Measurements from ENCODE around the gene SEMA3G.

The SEMA3G gene

DNA sequence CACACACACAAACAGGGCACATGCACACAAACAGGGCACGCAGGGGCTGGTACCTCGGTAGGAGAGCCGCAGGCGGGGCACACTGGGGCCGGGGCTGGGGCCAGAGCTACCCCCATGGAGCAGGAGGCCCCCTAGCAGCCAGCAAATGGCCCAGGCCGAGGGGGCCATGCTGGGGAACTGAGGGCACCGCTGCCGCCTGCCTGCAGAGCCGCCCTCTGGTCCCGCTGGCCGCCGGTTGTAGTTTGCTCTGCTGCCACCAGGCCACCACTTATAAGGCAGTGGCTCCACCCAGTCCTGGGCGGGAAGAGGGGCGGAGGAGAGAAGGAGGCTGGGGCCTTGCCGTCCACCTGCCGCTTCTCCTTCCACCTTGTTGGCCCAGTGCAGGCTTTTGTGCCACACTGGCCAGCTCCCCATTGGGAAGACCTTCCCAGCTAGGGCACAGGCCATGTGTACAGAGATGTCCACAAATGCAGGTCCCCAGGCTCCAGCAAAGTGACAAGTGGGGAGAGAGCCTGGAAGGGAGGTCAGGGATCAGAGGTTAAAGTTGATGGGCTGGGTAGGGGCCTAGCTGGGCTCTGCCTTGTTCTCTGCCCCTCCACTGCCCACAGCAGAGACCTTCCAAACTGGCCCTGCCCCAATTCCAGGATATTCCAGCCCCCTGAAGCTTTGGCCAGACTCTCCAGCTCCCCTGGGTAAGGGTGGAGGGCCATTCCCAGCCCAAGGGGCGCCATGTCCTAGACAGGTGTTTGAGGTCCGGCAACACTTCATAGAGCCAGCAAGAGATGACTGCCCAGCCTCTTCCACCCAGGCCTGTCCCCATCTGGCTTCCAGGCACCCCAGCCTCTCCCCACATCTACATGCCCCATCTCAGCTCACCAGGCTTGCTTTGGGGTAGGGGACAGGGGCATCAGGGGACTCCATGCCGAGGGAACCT is at the start of gene SEMA3G:
Gene SEMA3G (minus strand): TSS at position 244 of the 934 bp plus-strand sequence. CDS start 76 bp downstream, at position 168.
- peak; percentile 75 to 77 for DNase-seq

DNA sequence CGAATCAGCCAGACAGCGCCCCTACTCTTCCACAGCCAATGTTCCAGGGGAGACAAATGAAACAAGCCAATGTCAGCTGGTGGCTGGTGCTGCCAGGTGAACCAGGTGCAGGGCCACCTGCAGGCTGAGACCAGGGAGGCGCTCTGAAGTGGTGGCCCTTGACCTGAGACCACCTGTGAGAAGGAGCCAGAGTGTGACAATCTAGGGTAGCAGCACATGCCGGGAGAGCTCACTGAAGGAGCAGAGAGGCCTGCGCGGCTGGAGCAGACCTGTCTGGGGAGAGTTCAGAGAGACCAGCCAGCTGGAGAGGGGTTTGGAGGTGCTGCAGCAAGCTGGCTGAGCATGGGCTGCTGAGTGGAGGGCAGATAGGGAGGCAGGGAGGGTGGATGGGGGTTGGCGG is 49.5 kb upstream of the SEMA3G start:
- no peak for DNase-seq

DNA sequence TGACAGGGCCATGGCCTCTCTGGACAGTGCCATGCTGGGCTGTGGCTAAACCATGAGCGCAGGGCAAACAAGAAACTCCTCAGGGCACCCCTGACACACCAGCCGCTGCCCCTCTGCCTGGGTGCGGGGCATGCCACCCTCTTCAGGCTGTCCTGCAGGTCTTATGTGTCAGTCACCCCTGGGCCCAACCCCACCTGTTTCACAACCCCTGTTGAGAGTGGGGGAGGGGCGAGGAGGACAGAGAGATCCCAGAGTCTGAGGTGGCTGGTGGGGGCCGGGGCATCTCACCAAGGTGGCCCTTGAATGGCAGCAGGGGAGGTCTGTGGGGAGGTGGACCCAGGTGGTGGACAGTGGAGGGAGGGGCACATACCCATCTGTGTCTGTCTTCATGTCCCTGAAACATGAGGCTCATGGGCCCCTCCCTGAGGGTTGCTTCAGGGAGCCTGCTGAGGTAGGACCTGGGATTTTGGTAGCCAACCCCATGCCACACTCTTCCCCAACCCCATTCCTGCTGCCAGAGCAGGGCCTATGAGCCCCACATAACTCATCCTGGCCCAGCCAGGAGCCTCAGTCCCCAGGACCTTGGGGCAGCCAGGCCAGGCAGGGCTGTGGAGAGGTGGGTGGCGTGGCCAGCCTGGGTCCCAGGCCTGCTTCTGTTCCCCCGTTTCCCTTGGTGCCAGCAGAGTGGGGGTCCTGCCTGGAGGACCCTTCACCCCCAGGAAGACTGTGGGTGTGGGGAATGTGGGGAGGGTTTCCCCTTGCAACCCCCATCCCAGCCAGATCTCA is 48.5 kb upstream of the SEMA3G start:
- DNase-seq = no peak

DNA sequence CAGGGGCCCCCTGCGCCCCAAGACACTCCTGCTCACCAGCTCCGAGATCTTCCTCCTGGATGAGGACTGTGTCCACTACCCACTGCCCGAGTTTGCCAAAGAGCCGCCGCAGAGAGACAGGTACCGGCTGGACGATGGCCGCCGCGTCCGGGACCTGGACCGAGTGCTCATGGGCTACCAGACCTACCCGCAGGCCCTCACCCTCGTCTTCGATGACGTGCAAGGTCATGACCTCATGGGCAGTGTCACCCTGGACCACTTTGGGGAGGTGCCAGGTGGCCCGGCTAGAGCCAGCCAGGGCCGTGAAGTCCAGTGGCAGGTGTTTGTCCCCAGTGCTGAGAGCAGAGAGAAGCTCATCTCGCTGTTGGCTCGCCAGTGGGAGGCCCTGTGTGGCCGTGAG is 47.2 kb upstream of the SEMA3G start:
- no peak for DNase-seq

DNA sequence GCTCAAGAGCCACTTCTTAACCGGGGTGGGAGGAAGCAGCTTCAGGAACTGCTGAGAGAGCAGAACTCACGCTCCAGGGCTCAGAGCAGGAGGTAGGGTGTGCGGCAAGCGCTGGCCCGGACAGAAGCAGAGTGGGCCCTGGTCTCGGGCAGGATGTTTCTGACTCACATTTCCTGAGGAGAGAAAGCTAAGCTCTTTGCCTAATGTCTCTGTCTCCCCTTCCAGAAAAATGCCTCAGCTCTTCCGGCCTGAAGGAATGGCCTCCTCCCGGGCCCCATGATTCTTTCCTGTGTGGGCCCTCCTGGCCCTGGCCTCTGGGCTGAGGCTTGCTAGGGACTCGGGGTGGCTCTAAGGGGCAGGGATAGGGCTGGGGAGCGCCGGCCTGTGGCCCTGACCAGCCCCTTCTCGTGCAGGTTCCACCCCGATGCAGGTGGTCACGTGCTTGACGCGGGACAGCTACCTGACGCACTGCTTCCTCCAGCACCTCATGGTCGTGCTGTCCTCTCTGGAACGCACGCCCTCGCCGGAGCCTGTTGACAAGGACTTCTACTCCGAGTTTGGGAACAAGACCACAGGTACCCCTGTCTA is 46.1 kb upstream of the SEMA3G start:
- peak in 1 of 2 donors; percentile 24 for DNase-seq

DNA sequence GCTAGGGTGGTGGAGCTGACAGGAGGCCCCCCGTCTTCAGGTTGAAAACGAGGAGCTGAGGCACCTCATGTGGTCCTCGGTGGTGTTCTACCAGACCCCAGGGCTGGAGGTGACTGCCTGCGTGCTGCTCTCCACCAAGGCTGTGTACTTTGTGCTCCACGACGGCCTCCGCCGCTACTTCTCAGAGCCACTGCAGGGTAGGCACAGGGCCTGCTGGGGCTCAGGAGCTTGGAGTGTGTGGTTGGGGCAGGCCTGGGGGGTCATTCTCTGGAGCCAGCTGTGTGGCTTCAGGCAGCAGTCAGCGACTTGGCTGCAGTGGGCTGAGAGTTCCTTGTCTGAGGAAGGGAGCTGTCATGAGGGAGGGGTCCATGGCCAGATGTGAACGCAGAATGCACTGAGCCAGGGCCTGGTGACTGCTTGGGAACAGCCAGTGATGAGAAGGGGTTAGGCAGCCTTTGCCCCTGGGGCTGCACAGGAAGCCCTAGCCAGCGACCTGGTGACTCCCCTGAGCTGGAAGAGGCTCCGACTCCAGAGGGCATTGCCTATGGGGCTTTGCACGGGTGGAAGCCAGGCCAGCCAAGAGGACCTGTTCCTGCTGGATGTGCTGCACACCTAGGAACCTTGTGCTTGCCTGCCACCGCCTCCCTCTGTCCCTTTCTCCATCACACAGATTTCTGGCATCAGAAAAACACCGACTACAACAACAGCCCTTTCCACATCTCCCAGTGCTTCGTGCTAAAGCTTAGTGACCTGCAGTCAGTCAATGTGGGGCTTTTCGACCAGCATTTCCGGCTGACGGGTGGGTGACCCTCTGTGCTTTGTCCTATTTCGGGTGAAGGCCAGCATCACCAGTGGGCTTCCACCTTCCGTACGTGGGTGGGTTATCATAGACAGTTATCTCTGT is 45.4 kb upstream of the SEMA3G start:
- DNase-seq = no peak

DNA sequence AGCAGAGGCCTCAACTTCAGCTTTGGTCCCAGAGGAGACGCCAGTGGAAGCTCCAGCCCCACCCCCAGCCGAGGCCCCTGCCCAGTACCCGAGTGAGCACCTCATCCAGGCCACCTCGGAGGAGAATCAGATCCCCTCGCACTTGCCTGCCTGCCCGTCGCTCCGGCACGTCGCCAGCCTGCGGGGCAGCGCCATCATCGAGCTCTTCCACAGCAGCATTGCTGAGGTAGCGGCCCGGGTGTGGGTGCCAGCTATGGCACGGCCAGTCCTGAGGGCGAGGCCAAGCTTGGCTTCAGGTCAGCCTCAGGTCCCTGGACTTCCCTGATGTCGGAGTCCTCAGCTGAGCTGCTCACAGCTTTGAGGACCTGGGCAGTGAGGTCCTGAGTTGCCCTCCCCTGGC is 44.5 kb upstream of the SEMA3G start:
- no peak for DNase-seq

DNA sequence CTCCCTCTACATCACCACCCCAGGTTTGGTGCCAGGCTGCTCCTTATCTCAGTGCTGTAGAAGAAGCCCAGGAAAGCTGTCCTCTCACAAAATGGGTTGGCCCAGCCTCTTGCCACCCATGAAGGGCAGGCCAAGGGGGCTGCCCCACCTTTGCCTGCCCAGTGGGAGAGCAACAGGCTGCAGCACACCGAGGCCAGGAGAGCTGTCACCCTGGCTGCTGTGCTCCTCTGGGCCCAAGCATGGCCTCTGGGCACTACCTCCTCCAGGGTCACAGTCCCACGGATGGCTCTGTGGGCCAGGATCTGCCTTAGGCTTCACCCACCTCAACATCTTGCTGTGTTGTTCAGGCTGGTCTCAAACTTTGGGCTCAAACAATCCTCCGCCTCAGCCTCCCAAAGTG is 43.8 kb upstream of the SEMA3G start:
- DNase-seq = no peak

DNA sequence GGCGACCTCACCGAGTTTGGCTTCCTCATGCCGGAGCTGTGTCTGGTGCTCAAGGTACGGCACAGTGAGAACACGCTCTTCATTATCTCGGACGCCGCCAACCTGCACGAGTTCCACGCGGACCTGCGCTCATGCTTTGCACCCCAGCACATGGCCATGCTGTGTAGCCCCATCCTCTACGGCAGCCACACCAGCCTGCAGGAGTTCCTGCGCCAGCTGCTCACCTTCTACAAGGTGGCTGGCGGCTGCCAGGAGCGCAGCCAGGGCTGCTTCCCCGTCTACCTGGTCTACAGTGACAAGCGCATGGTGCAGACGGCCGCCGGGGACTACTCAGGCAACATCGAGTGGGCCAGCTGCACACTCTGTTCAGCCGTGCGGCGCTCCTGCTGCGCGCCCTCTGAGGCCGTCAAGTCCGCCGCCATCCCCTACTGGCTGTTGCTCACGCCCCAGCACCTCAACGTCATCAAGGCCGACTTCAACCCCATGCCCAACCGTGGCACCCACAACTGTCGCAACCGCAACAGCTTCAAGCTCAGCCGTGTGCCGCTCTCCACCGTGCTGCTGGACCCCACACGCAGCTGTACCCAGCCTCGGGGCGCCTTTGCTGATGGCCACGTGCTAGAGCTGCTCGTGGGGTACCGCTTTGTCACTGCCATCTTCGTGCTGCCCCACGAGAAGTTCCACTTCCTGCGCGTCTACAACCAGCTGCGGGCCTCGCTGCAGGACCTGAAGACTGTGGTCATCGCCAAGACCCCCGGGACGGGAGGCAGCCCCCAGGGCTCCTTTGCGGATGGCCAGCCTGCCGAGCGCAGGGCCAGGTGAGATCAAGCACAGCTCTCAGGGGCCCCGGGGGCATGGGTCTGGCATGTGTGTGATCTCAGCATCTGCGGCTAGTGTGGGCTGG is 43.1 kb upstream of the SEMA3G start:
- DNase-seq = no peak

DNA sequence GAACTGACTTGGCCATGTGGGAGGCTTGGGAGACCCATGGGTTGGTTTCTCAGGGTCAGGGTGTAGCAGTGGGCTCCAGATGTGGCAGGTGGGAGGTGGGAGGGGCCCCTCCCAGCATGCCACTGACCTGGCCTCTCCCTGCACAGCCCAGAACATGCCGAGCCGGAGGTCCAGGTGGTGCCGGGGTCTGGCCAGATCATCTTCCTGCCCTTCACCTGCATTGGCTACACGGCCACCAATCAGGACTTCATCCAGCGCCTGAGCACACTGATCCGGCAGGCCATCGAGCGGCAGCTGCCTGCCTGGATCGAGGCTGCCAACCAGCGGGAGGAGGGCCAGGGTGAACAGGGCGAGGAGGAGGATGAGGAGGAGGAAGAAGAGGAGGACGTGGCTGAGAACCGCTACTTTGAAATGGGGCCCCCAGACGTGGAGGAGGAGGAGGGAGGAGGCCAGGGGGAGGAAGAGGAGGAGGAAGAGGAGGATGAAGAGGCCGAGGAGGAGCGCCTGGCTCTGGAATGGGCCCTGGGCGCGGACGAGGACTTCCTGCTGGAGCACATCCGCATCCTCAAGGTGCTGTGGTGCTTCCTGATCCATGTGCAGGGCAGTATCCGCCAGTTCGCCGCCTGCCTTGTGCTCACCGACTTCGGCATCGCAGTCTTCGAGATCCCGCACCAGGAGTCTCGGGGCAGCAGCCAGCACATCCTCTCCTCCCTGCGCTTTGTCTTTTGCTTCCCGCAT is 42.3 kb upstream of the SEMA3G start:
- DNase-seq = no peak

DNA sequence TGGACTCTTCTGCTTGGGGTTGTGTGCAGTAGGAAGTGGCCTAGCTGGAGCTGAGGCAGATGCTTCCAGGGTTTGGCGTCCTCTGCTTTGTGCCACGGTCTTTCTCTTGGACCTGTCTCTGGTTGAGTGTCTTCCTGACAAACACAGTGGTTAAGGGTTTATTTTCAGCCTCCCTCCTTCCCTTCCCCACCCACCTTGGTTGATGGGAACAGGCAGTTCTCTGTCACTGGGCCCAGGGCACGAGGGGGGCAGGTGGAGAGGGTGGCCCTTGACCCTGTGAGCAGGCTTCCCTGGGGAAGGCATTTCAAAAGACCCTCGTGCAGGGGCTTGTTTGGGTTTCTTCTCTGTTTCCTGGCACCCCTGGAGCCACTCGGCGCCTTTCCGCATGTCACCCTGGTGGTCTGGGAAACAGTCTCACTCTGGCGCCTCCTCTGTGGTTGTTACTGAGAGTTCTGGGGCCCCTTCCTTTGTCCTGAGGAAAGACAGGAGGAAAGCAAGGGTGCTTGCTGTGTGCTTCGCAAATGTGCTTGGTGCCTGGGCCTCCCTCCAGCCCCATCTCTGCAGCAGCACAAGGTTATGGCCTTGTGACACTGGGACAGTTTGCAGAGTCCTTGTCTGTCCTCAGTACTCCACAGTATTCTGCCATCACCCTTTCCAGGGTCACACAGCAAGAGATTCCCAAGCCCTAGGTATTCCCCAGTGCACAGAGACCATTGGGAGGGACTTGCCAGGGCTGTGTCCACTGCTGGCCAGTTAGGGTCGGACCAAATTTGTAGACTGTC is 40.0 kb upstream of the SEMA3G start:
- no peak for DNase-seq

DNA sequence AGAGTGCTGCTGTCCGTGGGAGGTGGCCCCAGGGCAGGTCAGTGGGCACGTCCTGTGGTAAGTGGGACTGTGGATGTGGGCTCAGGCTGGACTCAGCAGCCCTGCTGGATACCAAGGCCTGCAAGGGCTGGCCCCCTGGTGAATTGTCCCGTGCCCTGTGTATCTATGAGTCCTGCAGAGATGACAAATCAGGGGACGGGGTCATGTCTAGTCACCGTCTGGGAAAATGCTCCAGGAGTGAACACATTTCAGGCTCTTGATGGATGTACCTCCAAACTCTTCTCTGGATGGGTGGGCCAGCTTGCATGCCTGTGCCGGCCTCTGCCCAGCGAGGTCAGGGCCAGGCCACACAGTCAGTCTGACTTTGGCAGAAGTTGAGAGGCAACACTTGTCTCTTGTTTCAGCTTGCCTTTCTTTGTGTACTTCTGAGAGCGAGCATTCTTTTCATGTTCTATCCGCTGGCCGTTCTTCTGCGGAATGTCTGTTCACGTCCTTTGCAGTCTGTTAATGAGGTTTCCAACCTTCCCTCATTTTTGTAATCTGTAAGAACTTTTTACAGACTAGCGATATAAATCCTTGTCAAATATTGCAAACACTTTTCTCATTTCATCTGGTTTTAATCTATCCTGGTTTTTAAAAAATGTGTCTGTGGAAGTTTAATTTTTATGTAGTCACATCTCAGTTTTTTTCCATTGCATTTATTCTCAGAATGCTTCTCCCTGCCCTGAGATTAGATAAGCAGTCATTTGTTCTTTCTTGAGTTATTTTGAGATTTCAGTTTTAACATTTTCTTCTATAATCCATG is 38.9 kb upstream of the SEMA3G start:
- DNase-seq = no peak

DNA sequence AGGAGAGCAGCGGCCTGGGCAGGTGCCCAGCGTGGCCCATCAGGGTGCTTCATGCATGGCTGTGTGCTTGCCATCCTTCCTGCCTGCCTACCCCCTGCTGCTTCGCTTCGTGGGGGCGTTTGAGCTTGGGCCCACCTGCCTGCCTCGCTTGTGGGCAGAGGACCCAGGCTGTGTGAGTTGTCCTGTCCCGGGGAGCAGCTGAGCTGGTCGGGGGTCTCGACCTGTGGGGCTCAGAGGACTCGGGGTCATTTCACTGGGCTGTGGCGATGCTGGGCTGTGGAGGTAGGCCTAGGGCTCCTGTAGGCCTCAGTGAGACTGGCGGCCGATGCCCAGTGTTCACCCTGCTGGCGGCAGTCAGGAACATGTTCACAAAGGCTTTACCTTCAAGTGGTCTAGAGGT is 38.2 kb upstream of the SEMA3G start:
- DNase-seq = no peak

DNA sequence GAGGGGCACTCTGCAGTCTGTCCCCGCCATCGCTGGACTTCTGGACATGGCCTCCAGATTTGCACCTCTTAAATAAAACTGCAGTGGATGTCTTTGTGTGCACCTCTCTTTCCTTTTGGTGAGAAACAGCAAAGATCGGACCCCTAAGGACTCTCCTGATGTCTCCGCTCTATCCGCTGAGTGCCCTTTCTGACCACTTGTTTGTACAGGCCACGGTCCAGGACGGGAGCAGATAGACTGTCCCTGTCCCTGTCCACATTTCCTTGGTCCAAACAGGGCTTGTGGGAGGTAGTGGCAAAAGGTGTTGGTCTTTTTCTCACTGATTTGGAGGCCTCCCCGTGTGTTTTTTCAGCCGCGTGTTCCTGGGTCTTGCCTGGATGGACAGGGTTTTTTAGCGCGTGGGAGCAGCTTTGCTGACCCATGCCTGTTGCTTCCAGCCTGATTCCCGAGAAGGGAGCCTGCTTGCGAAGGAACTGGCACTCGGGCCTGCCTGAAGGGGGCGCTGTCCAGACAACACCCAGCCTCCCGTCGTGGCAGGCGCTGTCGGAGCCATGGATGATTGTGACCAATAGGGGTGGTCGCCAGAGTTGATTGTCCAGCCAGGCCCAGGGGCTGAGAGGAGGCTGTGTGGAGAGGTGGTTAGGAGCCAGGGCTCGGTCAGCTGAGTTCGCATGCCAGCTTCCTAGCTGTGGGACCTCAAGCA is 37.1 kb upstream of the SEMA3G start:
- no peak for DNase-seq

DNA sequence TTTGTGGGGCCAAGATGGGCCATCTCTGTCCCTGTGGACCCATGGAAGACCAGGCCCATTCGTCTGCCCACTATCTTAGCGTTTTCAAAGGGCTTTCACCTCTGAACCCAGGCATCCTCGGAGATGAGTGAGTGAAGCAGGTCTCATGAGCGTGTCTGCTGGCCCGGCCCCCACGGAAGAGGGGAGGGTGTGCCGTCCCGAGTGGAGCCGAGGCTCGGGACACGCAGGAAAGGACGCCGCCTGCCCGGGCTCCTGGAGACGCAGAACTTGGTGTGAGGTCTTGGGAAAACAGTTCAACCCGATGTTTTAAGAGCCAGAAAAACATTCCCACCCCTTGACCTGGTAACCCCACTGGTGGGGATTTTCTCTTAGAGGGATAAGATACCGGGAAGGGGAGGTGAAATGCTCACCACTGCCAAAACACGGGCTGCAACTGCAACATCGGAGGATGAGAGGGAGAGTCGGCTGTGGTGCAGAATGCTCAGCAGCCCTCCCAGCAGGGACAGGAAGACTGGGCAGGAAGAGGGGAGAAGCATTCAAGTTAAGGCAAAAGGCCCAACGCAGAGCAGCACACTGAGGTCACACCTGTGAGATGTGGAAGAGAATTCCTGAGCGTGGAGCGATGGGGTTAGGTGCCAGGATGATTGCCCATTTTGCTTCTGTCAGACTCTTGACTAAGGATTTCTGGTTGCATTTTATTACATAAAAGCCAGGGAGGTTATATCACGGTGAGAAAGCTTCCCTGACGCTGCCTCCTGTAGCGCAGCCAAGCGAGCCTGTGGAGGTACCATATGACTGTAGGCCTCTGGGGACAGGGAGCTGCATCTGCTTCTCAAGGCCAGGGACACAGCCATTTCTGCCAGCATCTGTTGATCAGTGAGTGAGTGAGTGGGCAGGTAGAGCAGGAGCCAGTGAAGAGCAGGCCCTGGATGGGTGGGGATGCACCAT is 36.1 kb upstream of the SEMA3G start:
- no peak for DNase-seq

DNA sequence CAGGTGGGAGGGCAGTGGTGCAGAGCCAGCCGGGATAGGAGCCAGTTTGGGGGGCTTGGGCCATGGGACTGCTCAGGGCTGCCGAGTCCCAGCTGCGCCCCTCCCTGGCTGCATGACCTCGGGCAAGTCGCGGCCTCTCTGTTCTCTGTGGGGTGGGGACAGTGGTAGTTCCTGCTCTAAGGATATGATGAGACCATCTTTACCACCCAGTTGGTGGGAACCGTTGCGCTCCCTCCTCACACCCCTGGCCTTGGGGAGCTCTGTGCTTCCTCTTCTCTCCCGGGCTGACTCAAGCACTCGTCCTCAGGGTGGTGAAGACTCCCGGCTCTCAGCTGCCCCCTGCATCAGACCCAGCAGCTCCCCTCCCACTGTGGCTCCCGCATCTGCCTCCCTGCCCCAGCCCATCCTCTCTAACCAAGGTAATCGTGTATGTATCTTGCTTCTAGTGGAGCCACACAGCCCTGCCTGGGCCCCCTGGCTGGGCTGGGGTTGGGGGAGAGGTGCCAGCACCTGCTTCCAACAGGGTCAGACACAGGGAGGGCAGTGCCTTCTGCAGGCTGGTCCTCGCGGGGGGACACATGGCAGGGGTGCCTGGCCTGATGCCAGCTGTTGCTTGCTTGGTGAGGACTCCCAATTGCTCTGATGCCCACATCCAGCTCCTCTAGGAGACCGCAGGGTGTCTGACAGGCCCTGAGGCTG is 35.1 kb upstream of the SEMA3G start:
- no peak for DNase-seq

Measured in CD4-positive, alpha-beta T cell treated with Interleukin-1 beta for 1 hour (primary cell).